IMR-90 (cell line): ENCODE measurements around the gene MITD1. TPM values are rescaled to one million over a fixed set of nuclear protein-coding genes. Genes with fewer than 3 reads are reported as not detected.

Experiments used
- ATAC-seq: fragments of 200-7000 bp; cut with Tn5 transposase; 2 replicates; pipeline ENCODE4 v1.9.1; 2020; ENCODE audit warnings: low read depth, mild to moderate bottlenecking, moderate library complexity
- BruUV-seq: library from RNA; stranded (reverse); fragments of 400-500 nt; replicated peaks from 2 replicates; lab custom pipeline; 2021; lab: Mats Ljungman, UMichigan
- CTCF ChIA-PET: fragments of 300-600 bp; formaldehyde crosslinking; extraction: SDS; loops from one replicate; lab custom pipeline; 2021; ENCODE audit warnings: antibody characterized with exemption; lab: Yijun Ruan, JAX
- POLR2A ChIA-PET: fragments of 300-600 bp; sonication (Branson Sonifier 250); formaldehyde crosslinking; loops from one replicate; lab custom pipeline; 2022; ENCODE audit warnings: antibody characterized with exemption; ENCODE audit not compliant: unreplicated experiment; lab: Charles Lee
- DNase-seq: peaks from one replicate; pipeline ENCODE4 v3.0.0; 2013
- H2AFZ ChIP-seq: replicated peaks from 2 replicates; pipeline ENCODE3; 2013; ENCODE audit warnings: low read length, mild to moderate bottlenecking; ENCODE audit not compliant: poor library complexity
- H2AK5ac ChIP-seq: 2 replicates; pipeline ENCODE4 v1.6.1; 2013; ENCODE audit warnings: low read depth, low read length, inconsistent platforms
- H2AK9ac ChIP-seq: replicated peaks from 2 replicates; pipeline ENCODE3; 2013; ENCODE audit warnings: mild to moderate bottlenecking, low read depth, low read length, moderate library complexity; ENCODE audit not compliant: poor library complexity
- H2BK120ac ChIP-seq: 2 replicates; pipeline ENCODE4 v1.6.1; 2013; ENCODE audit warnings: low read depth, low read length, inconsistent platforms
- H2BK15ac ChIP-seq: 3 replicates; pipeline ENCODE4 v1.6.1; 2013; ENCODE audit warnings: low read depth, low read length, inconsistent platforms
- H2BK20ac ChIP-seq: 2 replicates; pipeline ENCODE4 v1.6.1; 2013; ENCODE audit warnings: low read depth, mild to moderate bottlenecking, inconsistent platforms, low read length, moderate library complexity
- H2BK5ac ChIP-seq: 2 replicates; pipeline ENCODE4 v1.6.1; 2013; ENCODE audit warnings: mild to moderate bottlenecking, low read depth, low read length, inconsistent platforms; ENCODE audit not compliant: poor library complexity, severe bottlenecking
- H3K14ac ChIP-seq: replicated peaks from 2 replicates; pipeline ENCODE4 v1.6.1; 2013; ENCODE audit warnings: low read depth, low read length, inconsistent platforms
- H3K18ac ChIP-seq: 2 replicates; pipeline ENCODE4 v1.6.1; 2013; ENCODE audit warnings: low read depth, low read length, control low read depth
- H3K23ac ChIP-seq: 2 replicates; pipeline ENCODE4 v1.6.1; 2013; ENCODE audit warnings: low read depth, low read length, inconsistent platforms
- H3K27ac ChIP-seq: 2 replicates; pipeline ENCODE4 v1.5.1; 2013; ENCODE audit warnings: mild to moderate bottlenecking, control low read depth, low read length; ENCODE audit not compliant: insufficient read depth
- H3K27me3 ChIP-seq: 2 replicates; pipeline ENCODE4 v1.6.1; 2013; ENCODE audit warnings: low read length; ENCODE audit not compliant: control insufficient read depth, insufficient read depth
- H3K36me3 ChIP-seq: 2 replicates; pipeline ENCODE4 v1.6.1; 2013; ENCODE audit warnings: low read length, mixed read lengths; ENCODE audit not compliant: control insufficient read depth, insufficient read depth
- H3K4ac ChIP-seq: 2 replicates; pipeline ENCODE4 v1.6.1; 2013; ENCODE audit warnings: low read depth, low read length, inconsistent platforms
- H3K4me1 ChIP-seq: 2 replicates; pipeline ENCODE4 v1.6.1; 2013; ENCODE audit warnings: low read length, mixed read lengths; ENCODE audit not compliant: control insufficient read depth, insufficient read depth
- H3K4me2 ChIP-seq: 2 replicates; pipeline ENCODE4 v1.6.1; 2013; ENCODE audit warnings: low read depth, mild to moderate bottlenecking, control low read depth, low read length, moderate library complexity
- H3K4me3 ChIP-seq: 2 replicates; pipeline ENCODE4 v1.5.1; 2013; ENCODE audit warnings: low read depth, mild to moderate bottlenecking, control low read depth, low read length, moderate library complexity; ENCODE audit not compliant: insufficient read depth
- H3K56ac ChIP-seq: 2 replicates; pipeline ENCODE4 v1.6.1; 2013; ENCODE audit warnings: low read length, inconsistent platforms; ENCODE audit not compliant: insufficient read depth; ENCODE audit errors: extremely low read depth
- H3K79me1 ChIP-seq, 2 experiments: 2 replicates each; pipeline ENCODE4 v1.6.1; 2013; ENCODE audit warnings: low read length in 2 of 2, inconsistent platforms in 1 of 2, low read depth in 1 of 2
- H3K9ac ChIP-seq: 2 replicates; pipeline ENCODE4 v1.6.1; 2013; ENCODE audit warnings: low read depth, low read length, control low read depth
- H3K9me1 ChIP-seq: 2 replicates; pipeline ENCODE4 v1.6.1; 2013; ENCODE audit warnings: low read length, inconsistent platforms; ENCODE audit not compliant: insufficient read depth
- H3K9me3 ChIP-seq: 2 replicates; pipeline ENCODE4 v1.6.1; 2013; ENCODE audit warnings: low read length; ENCODE audit not compliant: control insufficient read depth, insufficient read depth
- H4K20me1 ChIP-seq: 2 replicates; pipeline ENCODE4 v1.6.1; 2013; ENCODE audit warnings: low read length, inconsistent platforms; ENCODE audit not compliant: insufficient read depth
- H4K5ac ChIP-seq: 2 replicates; pipeline ENCODE4 v1.6.1; 2013; ENCODE audit warnings: mild to moderate bottlenecking, low read depth, low read length, control low read depth
- H4K8ac ChIP-seq, 2 experiments: 2 replicates each; pipeline ENCODE4 v1.6.1; 2013; ENCODE audit warnings: low read depth in 2 of 2, low read length in 2 of 2, control low read depth in 1 of 2, inconsistent platforms in 1 of 2
- H4K91ac ChIP-seq: 2 replicates; pipeline ENCODE4 v1.6.1; 2013; ENCODE audit warnings: low read depth, low read length, inconsistent platforms; ENCODE audit not compliant: insufficient read depth
- BHLHE40 ChIP-seq: fragments of 150-350 bp; IDR thresholded peaks from 2 replicates; pipeline ENCODE4 v1.6.1; 2016; ENCODE audit warnings: mild to moderate bottlenecking, low read depth, low read length
- CEBPB ChIP-seq: IDR thresholded peaks from 2 replicates; pipeline ENCODE4 v1.6.1; 2012; ENCODE audit warnings: low read depth, low read length, improper control_type of control experiment
- CHD1 ChIP-seq: IDR thresholded peaks from 2 replicates; pipeline ENCODE4 v1.6.1; 2012; ENCODE audit warnings: low read depth, low read length, improper control_type of control experiment
- CTCF ChIP-seq: conservative IDR thresholded peaks from 2 replicates; pipeline ENCODE4 v1.5.1; 2012; ENCODE audit warnings: mild to moderate bottlenecking, low read depth, low read length, improper control_type of control experiment
- ELK1 ChIP-seq: fragments of 150-350 bp; IDR thresholded peaks from 2 replicates; pipeline ENCODE4 v1.6.1; 2016; ENCODE audit warnings: low read depth, mild to moderate bottlenecking, low read length, moderate library complexity, borderline replicate concordance
- FOS ChIP-seq: fragments of 150-350 bp; IDR thresholded peaks from 2 replicates; pipeline ENCODE4 v1.6.1; 2016; ENCODE audit warnings: low read depth, low read length
- MAFK ChIP-seq: IDR thresholded peaks from 2 replicates; pipeline ENCODE4 v1.6.1; 2012; ENCODE audit warnings: low read depth, low read length, improper control_type of control experiment
- MAZ ChIP-seq: IDR thresholded peaks from 2 replicates; pipeline ENCODE4 v1.6.1; 2012; ENCODE audit warnings: low read depth, mild to moderate bottlenecking, low read length, improper control_type of control experiment, moderate library complexity, borderline replicate concordance
- MXI1 ChIP-seq: IDR thresholded peaks from 2 replicates; pipeline ENCODE4 v1.6.1; 2012; ENCODE audit warnings: low read depth, mild to moderate bottlenecking, low read length, moderate library complexity, borderline replicate concordance
- NFE2L2 ChIP-seq: fragments of 150-350 bp; IDR thresholded peaks from 2 replicates; pipeline ENCODE4 v1.6.1; 2016; ENCODE audit warnings: low read depth, mild to moderate bottlenecking, low read length
- POLR2A ChIP-seq: IDR thresholded peaks from 2 replicates; pipeline ENCODE4 v1.6.1; 2012; ENCODE audit warnings: mild to moderate bottlenecking, low read depth, low read length
- RAD21 ChIP-seq: IDR thresholded peaks from 2 replicates; pipeline ENCODE4 v1.6.1; 2012; ENCODE audit warnings: low read length, improper control_type of control experiment
- RCOR1 ChIP-seq: IDR thresholded peaks from 2 replicates; pipeline ENCODE4 v1.6.1; 2012; ENCODE audit warnings: mild to moderate bottlenecking, low read length, improper control_type of control experiment; ENCODE audit not compliant: insufficient replicate concordance
- RFX5 ChIP-seq: IDR thresholded peaks from 2 replicates; pipeline ENCODE4 v1.8.0; 2012; ENCODE audit warnings: low read depth, mild to moderate bottlenecking, low read length, moderate library complexity
- USF2 ChIP-seq: fragments of 150-350 bp; IDR thresholded peaks from 2 replicates; pipeline ENCODE4 v1.6.1; 2017; ENCODE audit warnings: mild to moderate bottlenecking, antibody characterized with exemption, low read length, low read depth
- WGBS, 2 experiments: methylation state at CpG; one replicate each; pipeline versions ENCODE4 v1.1.5 to v1.1.7; 2013; ENCODE audit warnings: missing lambda C conversion rate in 2 of 2; ENCODE audit not compliant: insufficient read length in 1 of 2; ENCODE audit errors: extremely low coverage in 2 of 2; 5-methylcytosine and 5-hydroxymethylcytosine counted together
- dilution Hi-C: fragments of 300-500 bp; cut with HindIII; formaldehyde crosslinking; loops from one replicate; pipeline ENCODE4 v1.14.3; 2018; ENCODE audit warnings: low sequenced_read_pairs; ENCODE audit not compliant: unreplicated experiment
- in situ Hi-C: fragments of 300-500 bp; cut with MboI; formaldehyde crosslinking; loops from 3 replicates; pipeline ENCODE4 v1.14.3; 2019; ENCODE audit warnings: low sequenced_read_pairs, inconsistent platforms, mixed read lengths
- intact Hi-C: fragments of 100-400 bp; cut with micrococcal nuclease; formaldehyde crosslinking; loops from 2 replicates; pipeline ENCODE4 v1.10.0; 2022
- polyA plus RNA-seq, 3 experiments: library from polyadenylated mRNA; depleted of rRNA; stranded (reverse); fragments of >200 nt; gene quantifications; 2 replicates each; pipeline ENCODE4 v1.2.3, GENCODE V29; 2012; ENCODE audit warnings: low replicate concordance in 1 of 3
- total RNA-seq: library from RNA; depleted of rRNA; stranded (reverse); fragments of >200 nt; gene quantifications from 2 replicates; pipeline ENCODE4 v1.2.3, GENCODE V29; 2012

The MITD1 gene
- total and polyA plus RNA-seq, 2 of the 4 experiments (the other 2 are of a cell fraction), result 4.3 to 18.7 TPM

- Histone ChIP-seq H3K9ac (no peak overlapping the region), H3K14ac (no peak overlapping the region), H2AK5ac (no peak overlapping the region), H2AK9ac (no peak overlapping the region), H3K36me3 (peaks cover 14% of the 10 kb centered on the region), H3K27me3 (no peaks in the 10 kb centered on the region), H3K4me1 (no peaks in the 10 kb centered on the region), H3K4ac (no peak overlapping the region), H2AFZ (no peak overlapping the region), H4K8ac (no peak overlapping the region), H4K91ac (no peak overlapping the region), H3K56ac (no peak overlapping the region), H3K9me3 (no peaks in the 10 kb centered on the region), H4K20me1 (no peaks in the 10 kb centered on the region), H4K5ac (no peak overlapping the region), H3K9me1 (peaks cover 2% of the 10 kb centered on the region; the same call in 1 of the 2 replicates), H2BK120ac (no peak overlapping the region), H2BK15ac (no peak overlapping the region), H3K23ac (no peak overlapping the region), H3K27ac (no peak overlapping the region), H3K79me1 (no peaks in the 10 kb centered on the region), H2BK5ac (no peak overlapping the region), H2BK20ac (no peak overlapping the region), H3K18ac (no peak overlapping the region), H3K4me2 (no peak overlapping the region), H3K4me3 (no peak overlapping the region)
- CTCF ChIA-PET, result no interaction called here
- TF ChIP-seq CEBPB, result no peak
- TF ChIP-seq MXI1, result no peak
- TF ChIP-seq MAZ, result no peak
- TF ChIP-seq RAD21, result no peak
- no peak for TF ChIP-seq BHLHE40
- TF ChIP-seq NFE2L2, result no peak
- no peak for TF ChIP-seq FOS
- no peak for TF ChIP-seq USF2
- no peak for TF ChIP-seq CHD1
- no peak for TF ChIP-seq CTCF
- TF ChIP-seq POLR2A, result no peak
- no peak for TF ChIP-seq RCOR1
- no peak for TF ChIP-seq RFX5
- TF ChIP-seq MAFK, result no peak
- no peak for TF ChIP-seq ELK1
- 50% methylated on average over 1 of the region's 6 CpGs; no CpG with 5 or more reads in 1 of the 2 experiments for WGBS, 2 experiments
- POLR2A ChIA-PET, result no interaction called here
- in situ Hi-C loops (no loop called here), intact Hi-C loops (no loop called here), dilution Hi-C loops (no loop called here)
- DNase-seq (no peak), ATAC-seq (no peak)
- no TSS peak for BruUV-seq
These were observed 17.4 kb upstream of the MITD1 start for GRCh38 chr2:99198103-99198841.
